ENCODE data around the gene EWSR1. TPM values are rescaled to one million over a fixed set of nuclear protein-coding genes. Genes with fewer than 3 reads are reported as not detected.

The EWSR1 gene
- 102 and 105 TPM in 2 replicates for total RNA-seq

GRCh38 chr22:29267858-29268510 is at the start of gene EWSR1, which contains the start of gene RHBDD3:
EWSR1 (plus strand) TSS chr22:29268268; CDS start chr22:29268337, 69 bp downstream.
RHBDD3 (minus strand) TSS chr22:29267981; CDS start chr22:29265626, 2,355 bp downstream.

DNA sequence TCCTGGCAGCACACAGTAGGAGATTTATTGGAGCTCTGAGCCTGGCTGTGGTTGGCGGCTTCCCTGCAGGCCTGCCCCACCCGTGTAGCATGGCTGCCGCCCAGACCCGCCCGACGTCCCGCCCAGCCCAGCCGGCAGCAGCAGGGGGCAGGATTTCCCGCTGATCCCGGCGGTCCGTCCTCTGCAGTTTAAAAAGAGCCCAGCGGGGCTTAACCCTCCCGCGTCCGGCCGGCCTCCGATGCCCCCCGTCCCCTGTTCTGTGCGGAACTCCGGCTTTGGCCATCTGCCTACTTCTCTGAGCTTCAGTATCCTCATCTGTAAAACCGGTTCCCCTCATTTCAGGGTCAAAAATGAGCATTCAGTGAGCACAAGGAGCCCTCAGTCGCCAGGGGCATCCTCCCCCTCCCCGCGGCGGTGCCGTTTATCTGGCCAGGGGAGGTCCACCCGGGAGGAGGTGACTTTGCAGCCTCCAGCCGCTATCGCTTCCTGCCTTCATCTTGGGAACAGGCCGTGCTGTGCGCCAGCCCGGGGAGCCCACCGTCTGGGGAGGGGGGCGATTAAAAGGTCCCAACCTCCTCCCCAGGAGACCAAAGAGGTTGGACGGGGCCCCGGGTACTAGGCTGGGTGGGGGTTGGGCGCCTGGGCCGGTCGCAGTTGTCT is 38.2 kb downstream of the EWSR1 start, which contains the start of gene GAS2L1:
Gene GAS2L1, plus strand, starts transcription at position 476 of the 660 bp plus-strand sequence. CDS start 1,456 bp downstream, outside the sequence.

GRCh38 chr22:29315286-29316140 is 47.4 kb downstream of the EWSR1 start, which contains the start of gene RASL10A:
RASL10A (minus strand) TSS chr22:29315697; CDS start chr22:29315246, 451 bp downstream.

Other genes with a start within 250 kb of the EWSR1 start
- not detected in 2 replicates for gene C22orf31, start 206.4 kb upstream of the EWSR1 start, total RNA-seq
- 1.6 and 6.5 TPM in 2 replicates for gene KREMEN1, start 195.2 kb upstream of the EWSR1 start, total RNA-seq
- gene EMID1, start 62.4 kb upstream of the EWSR1 start, total RNA-seq = not detected in 2 replicates
- gene RHBDD3, start 287 bp upstream of the EWSR1 start, total RNA-seq = 17.6 and 24.5 TPM in 2 replicates
- gene GAS2L1, start 38.4 kb downstream of the EWSR1 start, total RNA-seq = 16.0 and 19.1 TPM in 2 replicates
- not detected in 2 replicates for gene RASL10A, start 47.4 kb downstream of the EWSR1 start, total RNA-seq
- 50.6 and 58.5 TPM in 2 replicates for gene AP1B1, start 120.3 kb downstream of the EWSR1 start, total RNA-seq
- gene RFPL1, start 170.3 kb downstream of the EWSR1 start, total RNA-seq = not detected in 2 replicates
- 0.20 and 0.53 TPM in 2 replicates for gene NEFH, start 211.9 kb downstream of the EWSR1 start, total RNA-seq

All from smooth muscle cell of the pulmonary artery (primary cell).